Mesendoderm (in vitro differentiated cells): ENCODE measurements around the gene ARMC12.

ENCODE experiments used
- DNase-seq: peaks from one replicate; pipeline ENCODE4 v3.0.0; 2013
- H2AK5ac ChIP-seq: 2 replicates; pipeline ENCODE4 v1.6.1; 2013; ENCODE audit warnings: low read length, inconsistent platforms
- H2BK120ac ChIP-seq: 2 replicates; pipeline ENCODE4 v1.6.1; 2013; ENCODE audit warnings: low read depth, mild to moderate bottlenecking, low read length, moderate library complexity, mixed read lengths
- H2BK15ac ChIP-seq: replicated peaks from 2 replicates; pipeline ENCODE4 v1.6.1; 2013; ENCODE audit warnings: low read depth, mild to moderate bottlenecking, moderate library complexity
- H2BK5ac ChIP-seq: 2 replicates; pipeline ENCODE4 v1.6.1; 2013; ENCODE audit warnings: low read length, inconsistent platforms
- H3K18ac ChIP-seq: 2 replicates; pipeline ENCODE4 v1.6.1; 2013; ENCODE audit warnings: mild to moderate bottlenecking, low read length, mixed read lengths
- H3K23ac ChIP-seq: one replicate; pipeline ENCODE4 v1.6.1; 2013; ENCODE audit warnings: low read length
- H3K27ac ChIP-seq: 2 replicates; pipeline ENCODE4 v1.5.1; 2013; ENCODE audit warnings: low read depth, mild to moderate bottlenecking, inconsistent platforms, low read length, moderate library complexity
- H3K27me3 ChIP-seq: 2 replicates; pipeline ENCODE4 v1.6.1; 2013; ENCODE audit warnings: low read length, control low read depth, mild to moderate bottlenecking, inconsistent platforms; ENCODE audit not compliant: insufficient read depth, poor library complexity
- H3K36me3 ChIP-seq: 2 replicates; pipeline ENCODE4 v1.6.1; 2013; ENCODE audit warnings: low read length, inconsistent platforms; ENCODE audit not compliant: control insufficient read depth, insufficient read depth
- H3K4ac ChIP-seq: one replicate; pipeline ENCODE4 v1.6.1; 2013; ENCODE audit warnings: low read depth, mild to moderate bottlenecking, low read length, moderate library complexity
- H3K4me1 ChIP-seq: 2 replicates; pipeline ENCODE4 v1.6.1; 2013; ENCODE audit warnings: low read depth, low read length, inconsistent platforms; ENCODE audit not compliant: control insufficient read depth
- H3K4me2 ChIP-seq: 2 replicates; pipeline ENCODE4 v1.6.1; 2013; ENCODE audit warnings: low read length
- H3K4me3 ChIP-seq: 2 replicates; pipeline ENCODE4 v1.5.1; 2013; ENCODE audit warnings: mild to moderate bottlenecking, low read length
- H3K56ac ChIP-seq: one replicate; pipeline ENCODE4 v1.6.1; 2013; ENCODE audit warnings: low read length
- H3K79me1 ChIP-seq: 2 replicates; pipeline ENCODE4 v1.6.1; 2013; ENCODE audit warnings: low read length, inconsistent platforms
- H3K79me2 ChIP-seq: 2 replicates; pipeline ENCODE4 v1.6.1; 2013; ENCODE audit warnings: mild to moderate bottlenecking, low read length; ENCODE audit not compliant: control insufficient read depth, insufficient read depth
- H3K9ac ChIP-seq: 2 replicates; pipeline ENCODE4 v1.6.1; 2013; ENCODE audit warnings: low read length, inconsistent platforms
- H4K5ac ChIP-seq: one replicate; pipeline ENCODE4 v1.6.1; 2013; ENCODE audit warnings: low read length
- H4K8ac ChIP-seq: one replicate; pipeline ENCODE4 v1.6.1; 2013; ENCODE audit warnings: low read depth, mild to moderate bottlenecking, control low read depth, low read length, moderate library complexity
- WGBS: extraction: QIAGEN DNeasy Blood & Tissue Kit; methylation state at CpG from one replicate; pipeline ENCODE4 v1.1.7; 2013; ENCODE audit warnings: low lambda C conversion rate, missing lambda C conversion rate; ENCODE audit not compliant: insufficient coverage; ENCODE audit errors: extremely low coverage; 5-methylcytosine and 5-hydroxymethylcytosine counted together

ARMC12 gene

GRCh38 chr6:35797837-35798526 is 61.1 kb downstream of the ARMC12 start:
- no peak overlapping the region for H3K27ac ChIP-seq
- no peaks in the 10 kb centered on the region for H3K27me3 ChIP-seq
- H2BK15ac ChIP-seq = no peak overlapping the region
- no peaks in the 10 kb centered on the region for H3K36me3 ChIP-seq
- no peak overlapping the region for H3K18ac ChIP-seq
- H2BK120ac ChIP-seq = no peak overlapping the region
- H3K4ac ChIP-seq = no peak overlapping the region
- peak overlapping the region; percentile 12 for H3K56ac ChIP-seq
- no peak overlapping the region for H2AK5ac ChIP-seq
- no peak overlapping the region for H3K4me3 ChIP-seq
- H4K5ac ChIP-seq = no peak overlapping the region
- H3K79me2 ChIP-seq = no peaks in the 10 kb centered on the region
- H3K23ac ChIP-seq = no peak overlapping the region
- H4K8ac ChIP-seq = no peak overlapping the region
- H3K9ac ChIP-seq = no peak overlapping the region
- peaks cover 7% of the 10 kb centered on the region for H3K4me1 ChIP-seq
- WGBS = no CpG with 5 or more reads among the region's 8 CpGs
- no peak overlapping the region for H2BK5ac ChIP-seq
- H3K4me2 ChIP-seq = no peak overlapping the region
- DNase-seq = no peak
- H3K79me1 ChIP-seq = no peaks in the 10 kb centered on the region
